SU-DHL-6 (cell line): ENCODE data around the gene TCP11.

Experiments
- EZH2phosphoT487 ChIP-seq: fragments of 200-600 bp; sonication (generic), shearing (Covaris generic); conservative IDR thresholded peaks from 2 replicates; pipeline ENCODE4 v1.6.1; 2018; ENCODE audit warnings: mild to moderate bottlenecking, antibody characterized with exemption, low read length, moderate library complexity, mixed read lengths
- TF ChIP-seq, protein P1 (sequence below): fragments of 200-600 bp; sonication (generic); IDR thresholded peaks from one replicate; pipeline ENCODE4 v1.5.1; 2017; ENCODE audit warnings: antibody characterized with exemption, mild to moderate bottlenecking, low read length, moderate library complexity; ENCODE audit not compliant: insufficient read depth, poor library complexity, severe bottlenecking

GRCh38 chr6:35089216-35089934 lies 51.8 kb downstream of the TCP11 start:
- no peak for TF ChIP-seq EZH2phosphoT487
- TF ChIP-seq, protein P1, sequence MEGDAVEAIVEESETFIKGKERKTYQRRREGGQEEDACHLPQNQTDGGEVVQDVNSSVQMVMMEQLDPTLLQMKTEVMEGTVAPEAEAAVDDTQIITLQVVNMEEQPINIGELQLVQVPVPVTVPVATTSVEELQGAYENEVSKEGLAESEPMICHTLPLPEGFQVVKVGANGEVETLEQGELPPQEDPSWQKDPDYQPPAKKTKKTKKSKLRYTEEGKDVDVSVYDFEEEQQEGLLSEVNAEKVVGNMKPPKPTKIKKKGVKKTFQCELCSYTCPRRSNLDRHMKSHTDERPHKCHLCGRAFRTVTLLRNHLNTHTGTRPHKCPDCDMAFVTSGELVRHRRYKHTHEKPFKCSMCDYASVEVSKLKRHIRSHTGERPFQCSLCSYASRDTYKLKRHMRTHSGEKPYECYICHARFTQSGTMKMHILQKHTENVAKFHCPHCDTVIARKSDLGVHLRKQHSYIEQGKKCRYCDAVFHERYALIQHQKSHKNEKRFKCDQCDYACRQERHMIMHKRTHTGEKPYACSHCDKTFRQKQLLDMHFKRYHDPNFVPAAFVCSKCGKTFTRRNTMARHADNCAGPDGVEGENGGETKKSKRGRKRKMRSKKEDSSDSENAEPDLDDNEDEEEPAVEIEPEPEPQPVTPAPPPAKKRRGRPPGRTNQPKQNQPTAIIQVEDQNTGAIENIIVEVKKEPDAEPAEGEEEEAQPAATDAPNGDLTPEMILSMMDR, result no peak
